GM19193 (cell line): ENCODE data around the gene GPX2.

Experiments
- POLR2A ChIP-seq: IDR thresholded peaks from 4 replicates; pipeline ENCODE4 v1.6.1; 2011; ENCODE audit not compliant: insufficient read depth, insufficient read length; ENCODE audit errors: extremely low read depth

The GPX2 gene

GRCh38 chr14:64942531-64943111 is at the start of gene GPX2:
Gene GPX2 (minus strand): TSS chr14:64942745. CDS start chr14:64942726, 19 bp downstream.
- TF ChIP-seq POLR2A = no peak

GRCh38 chr14:64990939-64991338 is 48.4 kb upstream of the GPX2 start:
- no peak for TF ChIP-seq POLR2A

GRCh38 chr14:64990296-64990695 is 47.8 kb upstream of the GPX2 start:
- no peak for TF ChIP-seq POLR2A

GRCh38 chr14:64987438-64987767 is 44.9 kb upstream of the GPX2 start:
- TF ChIP-seq POLR2A = no peak

GRCh38 chr14:64986648-64987437 is 44.3 kb upstream of the GPX2 start, which contains the start of gene FNTB:
Gene FNTB (plus strand): TSS chr14:64986895. CDS start chr14:64986954, 59 bp downstream.
- no peak for TF ChIP-seq POLR2A

- no peak for TF ChIP-seq POLR2A
Measured at GRCh38 chr14:64983439-64984310, 41.1 kb upstream of the GPX2 start.

GRCh38 chr14:64979336-64980074 is 37.0 kb upstream of the GPX2 start:
- TF ChIP-seq POLR2A = no peak

GRCh38 chr14:64974563-64974962 is 32.0 kb upstream of the GPX2 start:
- TF ChIP-seq POLR2A = no peak

- TF ChIP-seq POLR2A = no peak
Measured at GRCh38 chr14:64973826-64974225, 31.3 kb upstream of the GPX2 start.

- no peak for TF ChIP-seq POLR2A
Measured at GRCh38 chr14:64973026-64973442, 30.5 kb upstream of the GPX2 start.

- no peak for TF ChIP-seq POLR2A
Measured at GRCh38 chr14:64971943-64972791, 29.6 kb upstream of the GPX2 start, which contains the start of gene RAB15. Gene RAB15 (minus strand): TSS chr14:64972336. CDS start chr14:64972076, 260 bp downstream.

GRCh38 chr14:64971491-64971942 is 29.0 kb upstream of the GPX2 start:
- TF ChIP-seq POLR2A = no peak

GRCh38 chr14:64970776-64971477 is 28.4 kb upstream of the GPX2 start:
- no peak for TF ChIP-seq POLR2A
